HG02973 (cell line): ENCODE results near the gene APLP1.
A peak's percentile ranks its signal among the peaks of the same experiment; 100 is the strongest.
"Not testable (repeated sequence)": the region's sequence is repeated elsewhere in the genome, so short reads cannot be mapped to it uniquely, and the experiment has no call there.

Experiments
- ATAC-seq: cut with Tn5 transposase; IDR thresholded peaks from one replicate; pipeline ENCODE4 v1.9.1; 2021; ENCODE audit warnings: moderate library complexity; ENCODE audit not compliant: unreplicated experiment

The APLP1 gene

DNA sequence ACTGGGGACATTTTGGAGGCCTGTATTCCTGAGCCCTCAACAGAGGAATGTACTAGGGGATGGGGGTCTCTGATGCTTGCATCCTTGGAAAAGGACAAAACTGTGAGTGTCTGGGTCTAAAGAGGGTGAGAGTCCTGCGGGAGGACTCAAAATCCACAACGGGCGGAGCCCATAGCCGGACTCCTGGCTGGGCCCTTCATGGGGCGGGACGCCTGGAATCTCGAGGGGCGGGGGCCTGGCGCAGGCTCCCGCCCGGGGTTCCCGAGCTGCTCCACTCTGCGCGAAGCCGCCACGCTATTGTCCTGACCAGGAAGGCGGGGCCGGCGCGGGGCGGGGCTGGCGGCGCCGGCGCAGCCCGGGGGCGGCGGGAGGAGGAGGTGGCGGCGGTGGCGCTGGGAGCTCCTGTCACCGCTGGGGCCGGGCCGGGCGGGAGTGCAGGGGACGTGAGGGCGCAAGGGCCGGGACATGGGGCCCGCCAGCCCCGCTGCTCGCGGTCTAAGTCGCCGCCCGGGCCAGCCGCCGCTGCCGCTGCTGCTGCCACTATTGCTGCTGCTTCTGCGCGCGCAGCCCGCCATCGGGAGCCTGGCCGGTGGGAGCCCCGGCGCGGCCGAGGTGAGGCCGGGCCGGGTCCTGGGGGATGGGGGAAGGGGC lies at the start of gene APLP1:
TSS of gene APLP1 (plus strand) at position 403 of the 651 bp plus-strand sequence. CDS start at position 466, 63 bp downstream.
- ATAC-seq = peak; percentile 39

DNA sequence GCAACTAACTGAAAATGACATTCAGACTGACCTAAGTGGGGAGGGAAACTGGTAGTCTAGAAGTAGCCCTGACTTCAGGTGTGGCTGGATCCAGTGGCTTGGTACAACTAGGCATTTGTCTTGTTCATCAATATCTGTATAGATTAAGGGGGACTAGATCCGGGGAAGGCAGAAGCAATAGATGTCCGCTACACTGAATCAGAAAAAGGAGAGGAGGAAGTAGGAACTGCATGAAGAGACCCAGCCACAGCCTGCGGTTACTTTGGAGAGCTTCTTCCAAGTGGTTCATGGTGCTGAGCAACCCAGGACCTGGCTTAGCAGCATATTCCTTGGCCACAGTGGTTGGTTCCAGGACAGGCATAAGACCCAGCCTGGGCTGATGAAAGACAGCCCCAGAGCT lies 45.8 kb upstream of the APLP1 start:
- ATAC-seq = no peak

DNA sequence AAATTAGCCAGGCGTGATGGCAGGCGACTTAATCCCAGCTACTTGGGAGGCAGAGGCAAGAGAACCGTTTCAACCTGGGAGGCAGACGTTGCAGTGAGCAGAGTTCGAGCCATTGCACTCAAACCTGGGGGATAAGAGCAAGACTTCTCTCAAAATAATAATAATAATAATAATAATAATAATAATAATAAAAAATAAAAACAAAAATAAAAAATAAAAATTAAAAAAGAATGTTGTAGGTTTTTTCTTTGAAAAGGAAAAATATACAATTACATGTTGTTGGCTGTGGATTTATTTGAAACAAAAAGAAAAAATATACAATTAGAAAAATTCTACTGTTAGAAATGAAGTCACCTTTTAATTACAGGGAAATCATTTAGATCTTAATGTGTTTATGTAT lies 44.2 kb upstream of the APLP1 start:
- no peak for ATAC-seq

DNA sequence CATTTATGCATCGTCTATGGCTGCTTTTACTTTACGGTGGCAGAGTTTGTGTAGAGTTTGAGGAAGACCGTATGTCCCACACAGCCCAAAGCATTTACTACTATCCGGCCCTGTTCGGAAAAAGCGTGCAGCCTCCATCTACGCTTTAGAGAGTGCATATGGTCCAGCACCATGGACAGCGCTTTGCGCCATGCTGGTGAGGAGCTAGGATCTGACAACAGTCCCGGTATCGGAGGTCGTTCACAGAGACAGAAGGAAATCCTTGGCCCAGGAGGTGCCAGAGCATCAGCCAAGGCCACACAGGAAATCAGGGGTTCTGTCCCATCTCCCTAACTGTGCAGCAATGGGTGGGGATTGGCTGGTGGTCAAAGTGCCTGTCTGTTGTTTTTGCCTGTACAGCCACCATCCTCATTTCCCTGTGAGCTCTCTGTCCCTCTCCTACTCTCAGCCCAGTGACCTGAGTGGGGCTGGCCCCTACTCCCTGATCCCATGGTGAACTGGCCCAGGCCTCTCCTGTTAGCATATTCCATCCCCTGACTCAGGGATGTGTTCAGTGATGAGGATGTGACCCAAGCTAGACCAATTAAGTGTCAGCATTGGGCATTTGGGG lies 39.6 kb upstream of the APLP1 start:
- no peak for ATAC-seq

DNA sequence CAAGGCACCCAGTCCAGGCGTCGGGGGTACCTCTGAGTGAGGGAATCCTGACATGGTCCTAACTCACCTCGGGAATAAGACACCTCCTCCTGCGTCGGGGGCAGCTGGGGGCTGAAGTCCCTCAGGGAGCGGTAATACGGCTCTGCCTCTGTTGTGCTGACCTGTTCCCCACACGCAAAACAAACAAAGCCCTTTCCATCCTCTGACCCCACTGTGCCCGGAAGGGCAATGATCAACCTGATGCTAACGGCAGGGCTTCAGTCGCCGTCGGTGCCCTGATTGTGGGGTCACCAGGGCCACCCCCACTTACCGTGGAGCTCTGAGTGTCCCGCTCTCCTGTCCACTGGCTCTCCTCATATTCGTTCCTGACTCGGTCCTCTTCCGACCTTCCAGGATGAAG lies 37.4 kb upstream of the APLP1 start:
- no peak for ATAC-seq

DNA sequence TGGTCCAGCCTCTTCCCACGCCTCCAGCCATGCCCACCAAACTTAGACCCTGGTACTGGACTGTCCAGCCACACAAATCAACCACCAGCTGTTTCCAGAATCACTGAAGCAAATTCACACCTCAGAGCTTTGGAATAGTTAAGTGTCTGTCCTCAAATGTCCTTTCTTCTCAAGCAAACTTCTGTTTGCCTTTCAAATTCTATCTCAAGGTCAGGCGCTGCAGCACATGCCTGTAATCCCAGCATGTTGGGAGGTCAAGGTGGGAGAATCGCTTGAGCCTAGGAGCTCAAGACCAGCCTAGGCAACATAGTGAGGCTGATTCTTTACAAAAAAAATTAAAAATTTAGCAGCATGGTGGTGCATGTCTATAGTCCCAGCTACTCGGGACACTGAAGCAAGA lies 36.3 kb upstream of the APLP1 start:
- no peak for ATAC-seq

DNA sequence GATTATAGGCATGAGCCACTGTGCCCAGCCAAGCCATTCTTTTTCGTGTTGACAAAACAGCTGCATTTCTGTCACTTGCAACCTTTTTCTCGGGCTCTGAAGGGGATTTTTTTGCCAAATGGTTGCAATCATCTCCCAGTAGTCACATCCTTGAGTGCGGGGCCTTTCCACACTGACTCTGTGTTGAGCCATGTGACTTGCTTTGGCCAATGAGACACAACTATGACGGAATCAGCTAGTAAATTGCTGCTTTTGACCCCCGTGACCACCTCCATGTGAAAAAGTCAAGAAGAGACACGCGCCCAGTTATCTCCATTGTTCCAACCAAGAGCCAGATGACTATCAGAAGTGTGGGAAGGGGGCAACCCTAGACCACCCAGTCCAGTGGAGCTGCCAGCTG lies 34.4 kb upstream of the APLP1 start:
- no peak for ATAC-seq

DNA sequence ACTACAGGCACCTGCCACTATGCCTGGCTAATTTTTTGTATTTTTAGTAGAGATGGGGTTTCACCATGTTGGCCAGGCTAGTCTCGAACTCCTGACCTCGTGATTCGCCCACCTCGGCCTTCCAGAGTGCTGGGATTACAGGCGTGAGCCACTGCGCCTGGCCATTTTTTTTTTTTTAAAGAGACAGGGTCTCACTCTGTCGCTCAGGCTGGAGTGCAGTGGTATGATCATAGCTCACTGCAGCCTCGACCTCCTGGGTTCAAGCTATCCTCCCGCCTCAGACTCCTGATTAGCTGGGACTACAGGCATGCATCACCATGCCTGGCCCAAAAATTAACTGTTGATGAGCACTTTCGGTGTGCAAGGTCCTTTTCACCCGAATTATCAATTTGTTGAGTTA lies 32.3 kb upstream of the APLP1 start:
- ATAC-seq = not testable (repeated sequence)

DNA sequence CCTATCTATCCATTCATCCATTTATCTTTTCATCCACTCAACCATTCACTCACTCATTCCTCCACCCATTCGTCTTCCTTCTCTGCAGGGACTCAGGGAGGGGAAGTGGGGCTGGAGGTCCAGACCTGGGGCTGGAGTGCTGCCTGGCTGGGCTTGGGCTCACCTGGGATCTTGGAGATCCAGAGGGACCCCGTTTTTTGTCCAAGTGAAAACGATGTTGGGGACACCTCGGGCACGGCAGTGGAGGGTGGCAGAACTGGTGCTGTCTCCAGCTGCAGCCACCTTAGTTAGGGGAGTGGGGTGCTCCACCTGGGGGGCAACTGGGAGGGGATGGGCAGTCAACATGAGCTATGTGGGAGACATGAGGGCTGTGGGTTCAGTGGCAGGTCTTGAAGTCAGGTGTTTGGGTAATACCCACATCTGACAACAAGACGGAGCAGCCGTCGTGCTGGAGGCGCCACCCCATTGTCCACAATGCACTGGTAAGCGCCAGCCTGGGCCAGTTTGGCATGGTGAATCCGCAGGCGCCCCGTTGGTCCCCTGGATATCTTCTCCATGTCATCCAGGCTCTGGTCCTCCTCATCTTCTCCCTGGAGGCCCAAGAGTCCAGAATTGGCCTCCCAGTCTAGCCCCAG lies 26.3 kb upstream of the APLP1 start:
- no peak for ATAC-seq

DNA sequence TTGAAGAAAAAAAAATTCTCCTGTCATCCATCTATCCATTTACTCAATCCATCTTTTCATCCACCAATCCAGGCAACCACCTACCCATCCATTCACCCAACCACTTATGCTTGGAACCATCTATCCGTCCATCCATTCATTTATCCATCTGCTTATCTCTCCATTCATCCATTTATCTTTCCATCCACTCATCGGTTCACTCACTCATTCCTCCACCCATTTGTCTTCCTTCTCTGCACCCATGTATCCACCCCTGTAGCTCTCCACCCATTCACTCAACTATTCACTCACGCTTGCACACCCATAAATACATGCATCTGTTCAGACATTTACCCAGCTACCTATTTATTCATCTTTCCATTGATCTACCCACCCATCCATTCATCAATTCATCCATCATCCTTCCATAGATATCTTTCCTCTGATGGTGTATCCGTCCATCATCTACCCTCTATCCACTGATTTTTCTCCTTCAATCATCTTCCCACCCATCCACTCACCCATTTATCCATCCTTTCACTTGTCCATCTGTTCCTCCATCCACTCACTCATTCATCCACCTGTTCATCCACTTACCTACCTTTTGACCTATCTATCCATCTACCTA lies 25.6 kb upstream of the APLP1 start:
- ATAC-seq = no peak

DNA sequence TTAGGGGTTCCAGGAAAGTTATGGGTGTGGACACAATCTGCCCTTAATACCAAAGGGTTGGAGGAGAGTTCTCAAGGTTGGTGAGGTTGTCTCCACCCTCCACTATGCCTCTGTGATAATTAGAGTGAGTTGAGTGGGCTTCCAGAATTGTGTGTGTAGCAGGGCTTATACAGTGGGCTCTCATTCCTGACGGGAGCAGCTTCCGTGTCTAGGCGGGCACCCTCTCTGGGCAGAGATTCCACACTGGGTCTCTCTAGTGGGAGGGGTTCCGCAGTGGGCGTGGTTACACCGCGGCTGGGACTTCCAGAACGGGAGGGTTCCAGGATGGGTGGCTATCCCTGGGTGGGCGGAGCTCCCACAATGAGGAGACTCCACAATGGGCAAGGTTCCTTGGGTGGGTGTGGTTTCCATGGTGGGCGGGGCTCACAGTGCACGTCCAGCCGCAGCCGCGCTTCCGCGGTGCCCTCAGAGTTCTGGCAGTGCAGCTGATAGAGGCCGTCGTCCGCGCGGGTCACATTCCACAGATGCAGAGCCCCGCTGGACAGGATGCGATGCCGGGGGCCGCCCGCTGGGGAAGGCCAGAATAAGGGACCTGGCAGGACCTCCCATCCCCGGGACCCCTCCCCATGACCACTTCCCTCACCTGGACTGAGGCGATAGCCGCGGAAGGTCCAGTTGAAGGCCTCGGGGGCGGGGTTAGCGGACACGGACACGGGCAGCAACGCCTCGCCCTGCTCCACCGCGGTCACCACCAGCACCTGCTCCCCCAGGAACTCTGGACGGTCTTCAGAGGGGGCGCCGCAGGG lies 24.5 kb upstream of the APLP1 start:
- ATAC-seq = no peak

DNA sequence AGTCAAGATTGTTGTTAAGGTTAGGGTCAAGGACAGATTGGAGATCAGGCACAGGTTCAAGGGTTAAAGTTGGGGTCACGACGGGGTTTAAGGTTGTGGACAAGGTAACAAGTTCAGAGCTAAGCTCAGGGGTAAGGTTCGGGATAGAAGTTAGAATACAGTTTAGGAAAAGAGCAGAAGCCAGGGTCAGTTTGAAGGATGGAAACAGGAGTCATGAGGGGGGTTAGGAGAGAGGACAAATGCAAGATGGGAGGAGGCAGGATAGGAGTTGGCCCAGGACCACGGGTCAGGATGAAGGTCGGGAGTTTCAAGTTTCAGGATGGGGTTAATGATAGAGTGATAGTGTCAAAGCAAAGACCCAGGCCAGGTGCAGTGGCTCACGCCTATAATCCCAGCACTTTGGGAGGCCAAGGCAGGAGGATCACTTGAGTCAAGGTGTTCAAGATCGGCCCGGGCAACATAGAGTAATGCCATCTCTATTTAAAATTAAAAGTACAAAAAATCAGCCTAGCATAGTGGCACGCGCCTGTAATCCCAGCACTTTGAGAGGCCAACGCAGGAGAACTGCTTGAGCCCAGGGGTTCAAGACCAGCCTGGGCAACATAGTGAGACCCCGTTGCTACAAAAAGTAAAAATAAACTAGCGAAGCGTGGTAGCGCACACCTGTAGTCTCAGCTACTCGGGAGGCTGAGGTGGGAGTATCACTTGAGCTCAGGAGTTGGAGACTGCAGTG lies 23.7 kb upstream of the APLP1 start:
- no peak for ATAC-seq

DNA sequence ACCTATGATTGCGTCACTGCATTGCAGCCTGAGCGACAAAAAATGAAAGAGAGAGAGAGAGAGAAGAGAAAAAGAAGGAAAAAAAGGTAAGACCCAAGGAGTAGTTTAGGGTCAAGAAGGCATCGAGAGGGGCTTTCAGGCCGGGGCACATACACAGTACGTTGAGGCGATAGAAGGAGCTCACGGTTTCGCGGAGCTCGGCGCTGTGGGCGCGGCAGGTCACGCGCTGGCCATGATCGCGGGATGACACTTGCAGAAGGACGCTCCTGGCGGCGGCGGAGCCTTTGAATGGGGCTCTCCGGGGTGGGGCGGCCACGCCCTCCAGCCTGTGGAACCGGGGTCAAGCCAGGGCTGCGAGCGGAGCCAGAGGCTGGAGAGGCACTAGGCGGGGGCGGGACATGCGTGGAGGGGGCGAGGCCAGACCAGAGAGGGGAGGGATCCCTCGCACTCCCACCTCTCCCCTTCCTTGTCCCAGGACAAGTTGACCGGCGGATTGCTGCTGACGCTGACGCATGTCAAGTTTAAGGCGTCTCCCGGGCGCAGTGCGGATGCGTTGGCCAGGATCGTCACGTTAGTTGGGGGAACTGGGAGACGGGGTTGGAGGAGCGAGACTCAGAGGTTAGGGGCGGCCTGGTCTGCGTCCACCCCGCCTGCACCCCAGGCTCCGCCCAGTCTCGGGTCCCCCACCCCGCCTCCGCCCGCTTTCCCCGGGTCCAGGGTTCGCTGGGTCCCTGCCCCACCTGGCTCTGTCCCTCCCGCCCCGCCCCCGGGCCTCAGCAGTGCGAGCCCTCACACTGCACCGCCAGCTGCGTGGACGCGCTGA lies 22.9 kb upstream of the APLP1 start:
- ATAC-seq = no peak

DNA sequence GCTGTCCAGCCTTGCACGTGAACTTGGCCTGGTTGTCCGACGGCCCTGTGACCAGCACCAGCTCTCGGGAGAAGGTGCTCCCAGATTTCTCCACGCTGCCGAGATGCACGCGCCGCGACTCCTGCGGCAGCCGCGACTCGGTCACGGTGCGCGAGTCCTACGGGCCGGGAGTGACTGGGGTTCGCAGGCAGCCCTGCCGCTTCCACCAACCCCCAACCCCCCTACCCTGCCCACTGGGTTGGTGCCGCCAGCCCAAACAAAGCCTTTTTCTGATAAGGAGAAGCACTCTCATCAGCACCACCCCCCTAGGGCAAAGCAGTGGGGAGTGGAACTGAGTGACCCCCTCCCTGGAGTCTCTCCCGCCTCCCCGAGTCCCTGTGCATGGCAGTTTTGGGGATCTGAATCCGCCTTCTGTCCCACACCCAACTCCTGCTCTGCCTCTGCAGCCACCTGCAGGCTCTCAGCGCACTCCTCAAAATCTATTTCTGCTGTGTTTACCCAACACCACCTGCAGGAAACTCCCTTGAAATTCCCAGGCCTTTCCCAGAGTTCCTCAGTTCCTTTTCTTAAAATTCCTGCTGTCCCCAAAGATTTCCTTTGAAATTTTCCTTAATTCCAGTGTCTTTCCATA lies 22.2 kb upstream of the APLP1 start:
- ATAC-seq = no peak

DNA sequence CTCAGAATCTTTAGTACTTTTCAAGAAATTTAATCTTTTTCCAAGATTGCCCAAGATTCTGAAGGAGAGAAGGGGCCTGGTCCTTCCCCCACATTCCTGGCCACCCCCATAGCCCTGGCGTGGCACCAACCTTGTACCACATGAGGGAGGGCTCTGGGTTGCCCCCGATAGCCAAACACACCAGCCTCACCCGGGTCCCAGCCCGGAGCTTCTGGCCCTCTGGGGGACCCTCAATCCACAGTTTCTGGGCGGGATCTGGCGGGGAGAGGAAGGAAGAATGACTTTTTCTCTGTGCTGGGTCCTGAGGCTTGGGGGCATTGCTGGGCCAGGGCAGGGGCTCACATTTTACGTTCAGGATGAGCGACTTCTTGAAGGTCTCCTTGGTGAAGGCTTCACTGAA lies 20.5 kb upstream of the APLP1 start:
- ATAC-seq = no peak

DNA sequence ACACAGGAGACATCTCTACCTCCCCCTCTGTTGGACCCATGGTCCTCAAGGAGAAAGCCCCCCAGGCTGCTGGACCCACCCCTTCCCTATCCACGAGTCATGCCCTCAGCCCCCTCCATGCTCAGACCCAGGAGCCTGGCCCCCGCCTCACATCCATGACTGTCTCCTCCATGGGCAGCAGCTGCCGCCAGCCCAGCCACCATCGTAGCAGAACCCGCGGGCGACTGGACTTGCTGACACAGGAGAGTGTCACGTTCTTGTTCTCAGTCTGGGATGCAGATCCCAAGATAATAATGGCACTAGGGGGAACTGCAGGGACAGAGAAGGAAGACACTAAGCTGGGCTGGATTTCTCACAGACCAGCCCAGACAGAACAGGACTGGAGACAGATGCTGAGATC lies 19.9 kb upstream of the APLP1 start:
- no peak for ATAC-seq

DNA sequence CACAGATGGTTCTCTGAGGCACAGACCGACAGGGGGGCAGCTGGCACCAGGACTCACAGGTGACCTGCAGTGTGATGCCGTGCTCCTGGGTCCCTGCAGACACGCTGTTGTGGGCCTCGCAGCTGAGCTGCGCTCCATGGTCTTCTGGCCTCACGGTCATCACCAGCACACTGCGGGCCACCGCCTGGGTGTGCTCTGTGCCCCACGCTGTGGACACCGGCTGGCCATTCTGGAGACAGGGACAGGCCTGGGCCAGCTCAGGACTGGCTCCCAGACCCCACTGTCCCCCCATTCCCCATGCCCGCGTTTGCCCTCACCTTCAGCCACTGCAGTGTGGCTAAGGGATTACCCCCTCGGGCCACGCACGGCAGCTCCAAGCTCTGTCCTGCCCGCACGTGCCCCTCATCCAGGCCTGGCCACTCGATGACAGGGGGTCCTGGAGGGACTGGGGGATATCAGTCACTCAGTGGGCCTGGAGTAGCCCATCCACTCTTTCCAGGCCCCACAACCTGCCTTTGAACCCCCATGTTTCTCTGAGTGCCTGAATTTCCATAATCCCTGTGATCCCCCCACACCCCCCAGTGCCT lies 19.4 kb upstream of the APLP1 start:
- no peak for ATAC-seq

DNA sequence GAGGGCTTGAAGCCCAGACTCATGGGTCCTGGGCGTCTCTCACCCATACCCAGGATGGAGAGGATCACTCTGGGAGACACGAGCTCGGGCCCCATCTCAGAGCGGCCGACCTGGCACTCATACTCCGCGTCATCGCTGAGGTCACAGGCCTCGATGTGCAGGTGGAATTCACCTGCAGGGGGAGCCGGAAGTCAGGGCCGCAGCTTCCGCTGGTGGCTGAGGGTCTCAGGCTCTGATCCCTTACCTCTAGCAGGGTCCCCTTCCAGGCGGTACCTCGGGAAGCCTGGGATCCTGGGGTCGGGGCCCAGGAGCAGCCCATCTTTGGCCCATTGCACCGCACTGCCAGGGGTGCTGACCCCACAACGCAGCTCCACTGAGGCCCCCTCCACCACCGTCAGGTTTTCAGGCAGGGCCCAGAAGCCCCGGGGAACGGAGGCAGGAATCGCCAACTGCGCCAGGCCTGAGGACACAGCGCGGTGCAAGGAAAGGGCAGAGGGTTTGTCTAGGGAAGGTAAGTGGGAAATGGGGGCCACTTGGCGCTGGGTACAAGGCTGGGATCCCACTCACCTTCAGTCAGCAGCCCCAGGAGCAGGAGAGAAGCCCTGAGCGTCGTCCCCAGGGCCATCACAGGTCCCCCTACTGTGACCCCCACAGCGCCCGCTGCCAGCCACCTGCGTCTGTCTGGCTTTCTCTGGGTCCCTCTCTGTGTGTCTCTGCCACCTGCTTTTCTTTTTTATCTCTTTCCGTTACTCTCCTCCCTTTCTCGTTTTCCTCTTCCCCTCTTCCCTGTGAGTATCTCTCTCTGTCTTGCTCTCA lies 17.0 kb upstream of the APLP1 start:
- no peak for ATAC-seq
